GM12878 (cell line): ENCODE measurements around the gene SLC50A1.

ENCODE experiments used
- BACH1 ChIP-seq: fragments of 450-650 bp; IDR thresholded peaks from 2 replicates; pipeline ENCODE4 v1.6.1; 2017; ENCODE audit warnings: mild to moderate bottlenecking, borderline replicate concordance
- BCLAF1 ChIP-seq: fragments of 450-650 bp; IDR thresholded peaks from 2 replicates; pipeline ENCODE4 v1.6.1; 2017; ENCODE audit warnings: antibody characterized with exemption, mild to moderate bottlenecking, moderate library complexity
- CBX3 ChIP-seq: fragments of 200-600 bp; sonication (generic); IDR thresholded peaks from 2 replicates; pipeline ENCODE4 v1.6.1; 2016; ENCODE audit warnings: low read depth, borderline replicate concordance
- CTCF ChIP-seq, 3 experiments: IDR thresholded peaks in 2 of 3; conservative IDR thresholded peaks in 1 of 3; 2 replicates each; pipeline ENCODE4 v1.5.1; 2011; ENCODE audit warnings: low read depth in 3 of 3, low read length in 3 of 3, mild to moderate bottlenecking in 3 of 3, control low read depth in 2 of 3, moderate library complexity in 2 of 3, inconsistent platforms in 1 of 3, mixed read lengths in 1 of 3; ENCODE audit not compliant: control insufficient read depth in 2 of 3, insufficient read depth in 1 of 3; ENCODE audit errors: extremely low read depth in 1 of 3
- EP300 ChIP-seq, 2 experiments: fragments of 150-350 bp in 1 of 2; IDR thresholded peaks; 2 replicates each; pipeline ENCODE4 v1.6.1; 2011 to 2012; ENCODE audit warnings: low read depth in 2 of 2, low read length in 2 of 2, borderline replicate concordance in 1 of 2, improper control_type of control experiment in 1 of 2, inconsistent platforms in 1 of 2; ENCODE audit not compliant: control insufficient read depth in 1 of 2
- HDAC6 ChIP-seq: fragments of 200-600 bp; sonication (generic); IDR thresholded peaks from one replicate; pipeline ENCODE4 v1.8.0; 2017; ENCODE audit warnings: antibody characterized with exemption; ENCODE audit not compliant: unreplicated experiment
- MYC ChIP-seq: IDR thresholded peaks from 2 replicates; pipeline ENCODE4 v1.6.1; 2011; ENCODE audit warnings: mild to moderate bottlenecking, low read length, moderate library complexity, inconsistent platforms; ENCODE audit not compliant: insufficient read depth, insufficient replicate concordance, insufficient read length, severe bottlenecking
- PML ChIP-seq: IDR thresholded peaks from 2 replicates; pipeline ENCODE4 v1.6.1; 2012; ENCODE audit warnings: low read length, inconsistent platforms
- POLR2AphosphoS5 ChIP-seq: IDR thresholded peaks from 2 replicates; pipeline ENCODE4 v1.6.1; 2011; ENCODE audit warnings: mild to moderate bottlenecking, low read length, inconsistent platforms
- RAD21 ChIP-seq: IDR thresholded peaks from 2 replicates; pipeline ENCODE4 v1.6.1; 2011; ENCODE audit warnings: mild to moderate bottlenecking, low read depth, low read length, moderate library complexity; ENCODE audit not compliant: insufficient read depth

GRCh38 chr1:155172732-155173477 is 37.3 kb downstream of the SLC50A1 start, which contains the start of gene KRTCAP2:
- TF ChIP-seq POLR2AphosphoS5 (peak; percentile 89), BCLAF1 (no peak), CTCF (IDR thresholded peaks at IDR 0.05 in 2 of 3, conservative IDR thresholded peaks at IDR 0.05 in 1 of 3; ENCODE audit: control insufficient read depth in 2 of 3, extremely low read depth in 1 of 3, insufficient read depth in 1 of 3, low read depth in 3 of 3, low read length in 3 of 3) (peak; percentile 96 to 99 (median 99); a peak in 5 of 6 replicates), CBX3 (no peak), RAD21 (peak; percentile 26; the same call in 1 of the 2 replicates), MYC (no peak), BACH1 (no peak; the same call in none of the 2 replicates), PML (peak; percentile 74; the same call in 1 of the 2 replicates), EP300 (IDR thresholded peaks at IDR 0.05; ENCODE audit: borderline replicate concordance in 1 of 2, control insufficient read depth in 1 of 2, low read depth in 2 of 2, low read length in 2 of 2) (no peak), HDAC6 (no peak)
